ENCODE results near the gene CFAP45. TPM values are rescaled to one million over a fixed set of nuclear protein-coding genes. Genes with fewer than 3 reads are reported as not detected.

The CFAP45 gene
- total RNA-seq, 2 donors from 2014 or later, result 0.49 to 0.55 TPM

DNA sequence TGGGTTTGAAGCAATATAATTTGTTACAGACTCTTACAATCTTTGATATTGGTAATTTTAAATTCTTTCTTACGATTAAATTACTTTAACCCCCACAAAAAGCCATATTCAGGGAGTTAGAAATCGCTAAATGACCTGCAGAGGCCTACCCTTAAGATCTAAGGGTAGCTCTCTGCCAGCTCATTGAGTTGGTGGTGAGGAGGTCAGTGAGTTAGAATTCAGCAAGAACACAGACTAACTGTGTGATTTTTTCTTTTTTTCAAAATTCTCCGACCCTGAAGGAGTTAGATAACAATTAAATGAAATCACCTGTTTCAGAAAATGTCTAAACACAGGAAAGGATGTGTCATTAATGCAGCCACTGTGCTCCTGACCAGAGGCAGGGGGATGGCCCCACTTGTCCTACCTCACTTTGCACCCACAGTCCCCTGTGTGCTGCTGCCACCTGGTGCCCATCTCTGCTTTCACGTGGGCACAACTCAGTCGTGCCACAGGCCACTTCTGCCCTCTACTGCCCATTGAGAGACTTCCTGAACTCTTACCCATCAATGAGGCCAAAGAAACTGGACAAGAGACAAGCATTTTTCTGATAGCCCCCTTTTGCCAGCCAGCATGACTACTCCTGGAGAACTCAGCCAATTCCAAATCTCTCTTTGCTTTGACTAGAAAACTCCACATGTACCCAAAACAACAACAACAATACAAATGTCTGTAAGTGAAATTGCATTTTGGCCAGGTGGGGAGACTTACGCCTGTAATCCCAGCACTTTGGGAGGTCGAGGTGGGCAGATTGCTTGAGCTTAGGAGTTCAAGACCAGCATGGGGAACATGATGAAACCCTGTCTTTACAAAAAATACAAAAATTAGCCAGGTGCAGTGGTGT is 8.4 kb downstream of the CFAP45 start:
- peak; percentile 98 for TF ChIP-seq CTCF (conservative IDR thresholded peaks at IDR 0.05)
- WGBS, 2 experiments (ENCODE audit: insufficient coverage in 1 of 2, insufficient read length in 1 of 2), result 48 to 62% methylated on average over 4 to 7 of the region's 7 CpGs
- H3K27ac ChIP-seq (ENCODE audit: low read depth, low read length), result no peak overlapping the region
- DNase-seq, result peak; percentile 94
- no peaks in the 10 kb centered on the region for H3K36me3 ChIP-seq (ENCODE audit: control insufficient read depth, insufficient read depth, low read length)
- no peak overlapping the region for H3K4me3 Mint-ChIP-seq
- peaks cover 19% of the 10 kb centered on the region for H3K27me3 Mint-ChIP-seq (ENCODE audit: insufficient read depth)
- peak overlapping the region; percentile 17 for H3K27ac Mint-ChIP-seq
- no peak overlapping the region for H3K9ac ChIP-seq (ENCODE audit: extremely low read depth, low read length, poor library complexity, severe bottlenecking)
- no peak overlapping the region for H3K4me3 ChIP-seq (ENCODE audit: low read length)
- H3K4me1 ChIP-seq (ENCODE audit: control insufficient read depth, insufficient read depth, low read length), result peaks cover 11% of the 10 kb centered on the region
- peaks cover 19% of the 10 kb centered on the region for H3K27me3 ChIP-seq (ENCODE audit: control insufficient read depth, insufficient read depth, low read length, poor library complexity, severe bottlenecking)
- H3K36me3 Mint-ChIP-seq (ENCODE audit: low read depth), result no peaks in the 10 kb centered on the region
- H3K9me3 ChIP-seq (ENCODE audit: control insufficient read depth, low read length), result no peaks in the 10 kb centered on the region
- H3K9me3 Mint-ChIP-seq, result no peaks in the 10 kb centered on the region
- H3K4me1 Mint-ChIP-seq, result peaks cover 27% of the 10 kb centered on the region

DNA sequence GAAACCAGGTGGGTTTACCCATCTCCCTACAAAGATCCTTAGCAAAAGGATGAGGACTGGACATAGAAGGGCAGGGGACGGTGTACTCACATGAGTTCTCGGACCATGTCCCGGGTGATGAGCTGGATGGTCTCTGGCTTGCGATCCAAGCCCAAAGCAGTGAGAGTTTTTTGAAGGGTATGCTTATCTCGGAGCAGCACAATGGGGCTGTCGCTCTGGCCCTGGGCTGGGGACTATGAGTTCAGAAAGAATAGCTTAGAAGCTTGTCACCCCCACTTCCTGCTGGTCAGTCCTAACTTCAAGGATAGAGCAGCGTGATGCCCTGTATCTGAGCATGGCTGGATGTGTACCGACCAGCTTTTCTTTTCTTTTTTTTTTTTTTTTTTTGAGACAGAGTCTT is 9.6 kb downstream of the CFAP45 start:
- no peaks in the 10 kb centered on the region for H3K9me3 Mint-ChIP-seq
- Histone ChIP-seq H3K4me3 (ENCODE audit: low read length) (no peak overlapping the region), H3K9ac (ENCODE audit: extremely low read depth, low read length, poor library complexity, severe bottlenecking) (no peak overlapping the region), H3K27me3 (ENCODE audit: control insufficient read depth, insufficient read depth, low read length, poor library complexity, severe bottlenecking) (peaks cover 18% of the 10 kb centered on the region), H3K4me1 (ENCODE audit: control insufficient read depth, insufficient read depth, low read length) (peaks cover 5% of the 10 kb centered on the region), H3K27ac (ENCODE audit: low read depth, low read length) (no peak overlapping the region), H3K9me3 (ENCODE audit: control insufficient read depth, low read length) (no peaks in the 10 kb centered on the region), H3K36me3 (ENCODE audit: control insufficient read depth, insufficient read depth, low read length) (no peaks in the 10 kb centered on the region)
- no peak overlapping the region for H3K27ac Mint-ChIP-seq
- peaks cover 15% of the 10 kb centered on the region for H3K27me3 Mint-ChIP-seq (ENCODE audit: insufficient read depth)
- DNase-seq, result no peak
- WGBS, 2 experiments (ENCODE audit: insufficient coverage in 1 of 2, insufficient read length in 1 of 2), result 90 to 93% methylated on average over 7 to 8 of the region's 8 CpGs
- no peak for TF ChIP-seq CTCF (conservative IDR thresholded peaks at IDR 0.05)
- peaks cover 21% of the 10 kb centered on the region for H3K4me1 Mint-ChIP-seq
- no peak overlapping the region for H3K4me3 Mint-ChIP-seq
- H3K36me3 Mint-ChIP-seq (ENCODE audit: low read depth), result no peaks in the 10 kb centered on the region

GRCh38 chr1:159889821-159890252 is 10.1 kb downstream of the CFAP45 start:
- DNase-seq, result no peak
- H3K4me3 Mint-ChIP-seq, result no peak overlapping the region
- whole genome bisulfite sequencing, 2 experiments (ENCODE audit: insufficient coverage in 1 of 2, insufficient read length in 1 of 2), result 84 to 86% methylated on average over 1 to 2 of the region's 2 CpGs
- H3K27ac Mint-ChIP-seq, result no peak overlapping the region
- Histone ChIP-seq H3K27ac (ENCODE audit: low read depth, low read length) (no peak overlapping the region), H3K9me3 (ENCODE audit: control insufficient read depth, low read length) (no peaks in the 10 kb centered on the region), H3K4me3 (ENCODE audit: low read length) (no peak overlapping the region), H3K9ac (ENCODE audit: extremely low read depth, low read length, poor library complexity, severe bottlenecking) (no peak overlapping the region), H3K36me3 (ENCODE audit: control insufficient read depth, insufficient read depth, low read length) (no peaks in the 10 kb centered on the region), H3K27me3 (ENCODE audit: control insufficient read depth, insufficient read depth, low read length, poor library complexity, severe bottlenecking) (peaks cover 13% of the 10 kb centered on the region), H3K4me1 (ENCODE audit: control insufficient read depth, insufficient read depth, low read length) (peaks cover 5% of the 10 kb centered on the region)
- no peak for TF ChIP-seq CTCF (conservative IDR thresholded peaks at IDR 0.05)
- peaks cover 21% of the 10 kb centered on the region for H3K4me1 Mint-ChIP-seq
- H3K27me3 Mint-ChIP-seq (ENCODE audit: insufficient read depth), result peaks cover 9% of the 10 kb centered on the region
- H3K36me3 Mint-ChIP-seq (ENCODE audit: low read depth), result no peaks in the 10 kb centered on the region
- no peaks in the 10 kb centered on the region for H3K9me3 Mint-ChIP-seq

Measured in endodermal cell (in vitro differentiated cells).